Measurements from ENCODE around the gene FRK.

- TF ChIP-seq POLR2A (IDR thresholded peaks at IDR 0.05) (no peak), CTCF (IDR thresholded peaks at IDR 0.05) (no peak)
Observed at GRCh38 chr6:115945812-115946211, 114.9 kb downstream of the FRK start.

Measured in Peyer's patch (tissue), 4 donors.